ENCODE results near the gene RINT1. TPM values are rescaled to one million over a fixed set of nuclear protein-coding genes. Genes with fewer than 3 reads are reported as not detected.

The RINT1 gene
- total RNA-seq, 1 donor from 2014 or later, result 27.5 TPM

DNA sequence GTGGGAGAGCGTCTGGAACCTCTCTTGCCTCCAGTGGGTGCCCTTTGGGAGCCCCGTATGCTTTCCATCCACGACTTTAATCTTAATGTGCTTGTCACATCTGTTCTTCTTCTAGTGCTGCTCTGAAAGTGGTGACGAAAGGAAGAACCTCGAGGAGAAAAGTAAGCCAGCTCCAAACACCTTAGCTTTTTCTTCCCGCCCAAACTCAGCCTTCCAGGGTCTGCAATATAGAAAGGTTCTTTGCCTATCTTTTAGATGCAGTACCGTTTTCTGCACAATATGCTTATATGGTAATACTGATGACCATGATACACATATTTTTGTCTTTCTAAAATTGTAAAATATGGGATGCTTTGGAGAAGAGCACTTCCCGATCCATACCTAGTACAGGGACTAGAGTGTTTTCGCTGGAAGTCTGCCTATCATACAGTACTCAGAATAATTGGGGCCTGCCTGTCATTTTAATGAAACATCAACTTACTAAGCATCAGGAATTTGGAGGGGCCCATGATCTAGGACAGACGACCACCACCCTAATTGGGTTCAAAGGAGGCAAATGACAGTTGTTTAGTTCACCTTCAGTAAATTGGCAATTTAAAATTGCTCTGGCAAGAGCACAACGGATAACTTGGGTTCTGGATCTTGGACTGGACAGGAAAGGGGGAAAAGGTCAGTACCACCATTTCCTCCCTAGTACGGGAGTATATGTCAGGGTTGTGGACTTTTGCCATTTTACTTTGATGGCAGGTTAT is 884 bp downstream of the RINT1 start:
- TF ChIP-seq POLR2A (IDR thresholded peaks at IDR 0.05) (no peak), CTCF (IDR thresholded peaks at IDR 0.05) (no peak), POLR2AphosphoS5 (IDR thresholded peaks at IDR 0.05; ENCODE audit: insufficient read depth in 1 of 2, low read depth in 1 of 2) (no peak)
- H3K9me3 ChIP-seq, result no peaks in the 10 kb centered on the region
- peaks cover 18% of the 10 kb centered on the region for H3K4me1 ChIP-seq
- peaks cover 0 to 7% of the 10 kb centered on the region in 2 donors for H3K36me3 ChIP-seq
- peak overlapping the region; percentile 89 to 99 for H3K4me3 ChIP-seq
- no peak for DNase-seq (ENCODE audit: extremely low spot score in 2 of 2)
- intact Hi-C loops (cut with DNase I), result no loop called here
- no peaks in the 10 kb centered on the region for H3K27me3 ChIP-seq
- H3K27ac ChIP-seq, result peak overlapping the region; percentile 73

DNA sequence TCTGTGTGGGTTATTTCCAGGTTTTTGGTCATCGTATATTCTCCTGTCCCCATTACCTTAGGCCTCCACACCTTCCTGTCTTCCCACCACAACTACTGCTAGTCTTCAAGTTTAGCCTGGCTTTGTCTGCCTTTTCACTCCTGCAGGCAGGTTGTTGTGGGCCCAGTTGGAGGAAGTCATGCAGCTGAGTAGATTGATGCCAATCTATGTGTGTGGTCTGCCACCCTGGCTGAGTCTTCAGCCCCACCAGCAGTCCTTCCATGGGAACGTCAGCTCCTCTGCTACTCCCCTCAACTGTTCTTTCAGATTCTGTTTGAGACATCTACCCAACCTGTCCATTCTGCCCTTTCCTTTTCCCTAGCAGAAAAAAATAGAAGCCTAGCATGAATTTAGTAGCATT is 6.3 kb downstream of the RINT1 start:
- Histone ChIP-seq H3K27ac (no peak overlapping the region), H3K4me1 (peaks cover 8% of the 10 kb centered on the region), H3K4me3 (no peak overlapping the region), H3K9me3 (no peaks in the 10 kb centered on the region), H3K36me3 (peaks cover 0 to 56% of the 10 kb centered on the region in 2 donors), H3K27me3 (no peaks in the 10 kb centered on the region)
- intact Hi-C loops (cut with DNase I), result no loop called here
- TF ChIP-seq POLR2AphosphoS5 (IDR thresholded peaks at IDR 0.05; ENCODE audit: insufficient read depth in 1 of 2, low read depth in 1 of 2) (no peak), CTCF (IDR thresholded peaks at IDR 0.05) (no peak), POLR2A (IDR thresholded peaks at IDR 0.05) (no peak)
- DNase-seq (ENCODE audit: extremely low spot score in 2 of 2), result no peak

DNA sequence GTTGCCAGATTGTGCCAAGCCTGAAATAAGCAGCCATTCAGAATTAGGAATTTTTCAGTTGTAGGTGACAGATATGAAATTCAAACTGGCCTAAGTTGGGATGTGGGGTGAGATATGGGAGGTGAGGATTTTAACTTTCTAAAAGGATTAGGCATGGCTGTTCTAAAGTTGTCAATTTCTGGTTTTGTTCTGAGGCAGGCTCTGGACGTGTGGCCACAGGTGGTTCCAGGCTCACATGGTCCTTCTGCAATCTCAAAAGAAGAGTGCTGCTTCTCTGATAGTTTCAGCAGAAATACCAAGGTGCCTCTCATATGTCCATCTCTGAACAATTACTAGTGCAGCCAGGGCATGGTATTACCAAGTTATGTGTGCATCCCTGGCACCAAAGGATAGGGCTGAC is 27.9 kb downstream of the RINT1 start:
- DNase-seq (ENCODE audit: extremely low spot score in 2 of 2), result no peak
- no peaks in the 10 kb centered on the region for H3K27me3 ChIP-seq
- no peaks in the 10 kb centered on the region for H3K9me3 ChIP-seq
- H3K27ac ChIP-seq, result no peak overlapping the region
- no peaks in the 10 kb centered on the region for H3K4me1 ChIP-seq
- intact Hi-C loops (cut with DNase I), result no loop called here
- no peak overlapping the region for H3K4me3 ChIP-seq
- no peak for TF ChIP-seq POLR2A (IDR thresholded peaks at IDR 0.05)
- no peak for TF ChIP-seq CTCF (IDR thresholded peaks at IDR 0.05)
- no peak for TF ChIP-seq POLR2AphosphoS5 (IDR thresholded peaks at IDR 0.05; ENCODE audit: insufficient read depth in 1 of 2, low read depth in 1 of 2)
- H3K36me3 ChIP-seq, result peaks cover 0 to 59% of the 10 kb centered on the region in 2 donors

GRCh38 chr7:105565190-105565589 is 33.2 kb downstream of the RINT1 start:
- H3K36me3 ChIP-seq, result peaks cover 0 to 46% of the 10 kb centered on the region in 2 donors
- no peak for TF ChIP-seq POLR2AphosphoS5 (IDR thresholded peaks at IDR 0.05; ENCODE audit: insufficient read depth in 1 of 2, low read depth in 1 of 2)
- no peak for TF ChIP-seq CTCF (IDR thresholded peaks at IDR 0.05)
- no peak for TF ChIP-seq POLR2A (IDR thresholded peaks at IDR 0.05)

DNA sequence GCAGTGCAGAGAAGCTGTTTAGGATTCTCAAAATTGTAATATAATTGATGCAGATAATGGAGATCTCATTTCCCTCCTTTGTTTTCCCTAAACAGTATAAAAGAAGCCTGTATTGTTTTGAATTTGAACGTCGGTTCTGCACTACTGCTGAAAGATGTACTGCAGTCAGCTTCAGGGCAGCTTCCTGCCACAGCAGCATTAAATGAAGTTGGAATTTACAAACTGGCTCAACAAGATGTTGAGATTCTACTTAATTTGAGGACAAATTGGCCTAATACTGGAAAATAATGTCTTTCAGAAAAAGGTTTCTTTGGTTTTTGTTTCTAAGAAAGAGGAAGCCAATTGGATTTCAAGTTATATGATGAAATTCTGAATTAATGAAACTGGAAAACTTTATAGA is 35.0 kb downstream of the RINT1 start:
- Histone ChIP-seq H3K4me3 (no peak overlapping the region), H3K27ac (peak overlapping the region; percentile 33), H3K27me3 (no peaks in the 10 kb centered on the region), H3K9me3 (no peaks in the 10 kb centered on the region), H3K36me3 (peaks cover 0 to 31% of the 10 kb centered on the region in 2 donors), H3K4me1 (peaks cover 9% of the 10 kb centered on the region)
- no peak for TF ChIP-seq POLR2AphosphoS5 (IDR thresholded peaks at IDR 0.05; ENCODE audit: insufficient read depth in 1 of 2, low read depth in 1 of 2)
- TF ChIP-seq CTCF (IDR thresholded peaks at IDR 0.05), result no peak
- TF ChIP-seq POLR2A (IDR thresholded peaks at IDR 0.05), result no peak
- intact Hi-C loops (cut with DNase I), result no loop called here
- no peak for DNase-seq (ENCODE audit: extremely low spot score in 2 of 2)

More at GRCh38 chr7:105565190-105565589, 33.2 kb downstream of the RINT1 start:
- H3K27me3 ChIP-seq, result no peaks in the 10 kb centered on the region
- no peak for DNase-seq (ENCODE audit: extremely low spot score in 2 of 2)
- peaks cover 9% of the 10 kb centered on the region for H3K4me1 ChIP-seq
- no peak overlapping the region for H3K4me3 ChIP-seq
- intact Hi-C loops (cut with DNase I), result no loop called here
- H3K27ac ChIP-seq, result no peak overlapping the region
- H3K9me3 ChIP-seq, result no peaks in the 10 kb centered on the region
